SU-DHL-6 (cell line): ENCODE measurements around the gene DAZL.

ENCODE experiments used
- H2AFZ ChIP-seq: fragments of 200-600 bp; sonication (generic); 2 replicates; pipeline ENCODE4 v1.6.1; 2014; ENCODE audit warnings: low read depth, mild to moderate bottlenecking, moderate library complexity, mixed read lengths, antibody characterized with exemption, low read length; ENCODE audit not compliant: severe bottlenecking
- H3F3A ChIP-seq: fragments of 200-600 bp; shearing (Covaris generic); 2 replicates; pipeline ENCODE4 v1.6.0; 2016; ENCODE audit warnings: antibody characterized with exemption, mild to moderate bottlenecking; ENCODE audit not compliant: insufficient read depth
- H3K27ac ChIP-seq: fragments of 200-600 bp; sonication (generic); 2 replicates; pipeline ENCODE4 v1.5.1; 2016; ENCODE audit warnings: low read depth, mild to moderate bottlenecking, low read length, moderate library complexity, mixed read lengths
- H3K27me3 ChIP-seq: fragments of 200-600 bp; sonication (generic), shearing (Covaris generic); 2 replicates; pipeline ENCODE4 v1.6.0; 2014; ENCODE audit warnings: mild to moderate bottlenecking, low read length
- H3K36me3 ChIP-seq: fragments of 200-600 bp; sonication (generic); 2 replicates; pipeline ENCODE4 v1.6.1; 2014; ENCODE audit warnings: mild to moderate bottlenecking, low read length, mixed read lengths
- H3K4me2 ChIP-seq: fragments of 300-600, 200-600 bp; shearing (Covaris generic), sonication (generic); 2 replicates; pipeline ENCODE4 v1.6.0; 2014; ENCODE audit warnings: low read length, low read depth, mild to moderate bottlenecking; ENCODE audit not compliant: poor library complexity, severe bottlenecking
- H3K4me3 ChIP-seq: fragments of 200-600 bp; sonication (generic); 2 replicates; pipeline ENCODE4 v1.5.1; 2014; ENCODE audit warnings: antibody characterized with exemption, low read length, mild to moderate bottlenecking, mixed read lengths; ENCODE audit not compliant: insufficient read depth, poor library complexity, severe bottlenecking
- H3K79me2 ChIP-seq: fragments of 200-600 bp; sonication (generic); 2 replicates; pipeline ENCODE4 v1.6.1; 2014; ENCODE audit warnings: mild to moderate bottlenecking, low read length, moderate library complexity; ENCODE audit not compliant: insufficient read depth
- H3K9ac ChIP-seq: fragments of 200-600 bp; sonication (generic); 2 replicates; pipeline ENCODE4 v1.7.0; 2014; ENCODE audit warnings: mild to moderate bottlenecking, low read length
- H3K9me2 ChIP-seq: fragments of 200-600 bp; sonication (generic); replicated peaks from 2 replicates; pipeline ENCODE4 v1.6.1; 2014; ENCODE audit warnings: low read length; ENCODE audit not compliant: insufficient read depth
- H3K9me3 ChIP-seq: fragments of 200-600 bp; sonication (generic); 2 replicates; pipeline ENCODE4 v1.6.1; 2014; ENCODE audit warnings: low read length, mixed read lengths; ENCODE audit not compliant: insufficient read depth
- H4K20me1 ChIP-seq: fragments of 200-600 bp; sonication (generic); 2 replicates; pipeline ENCODE4 v1.6.1; 2014; ENCODE audit warnings: low read depth, mild to moderate bottlenecking, antibody characterized with exemption, low read length, moderate library complexity, mixed read lengths
- EZH2phosphoT487 ChIP-seq: fragments of 200-600 bp; sonication (generic), shearing (Covaris generic); conservative IDR thresholded peaks from 2 replicates; pipeline ENCODE4 v1.6.1; 2018; ENCODE audit warnings: mild to moderate bottlenecking, antibody characterized with exemption, low read length, moderate library complexity, mixed read lengths
- TF ChIP-seq, protein P1 (sequence below): fragments of 200-600 bp; sonication (generic); IDR thresholded peaks from one replicate; pipeline ENCODE4 v1.5.1; 2017; ENCODE audit warnings: antibody characterized with exemption, mild to moderate bottlenecking, low read length, moderate library complexity; ENCODE audit not compliant: insufficient read depth, poor library complexity, severe bottlenecking

Gene DAZL

DNA sequence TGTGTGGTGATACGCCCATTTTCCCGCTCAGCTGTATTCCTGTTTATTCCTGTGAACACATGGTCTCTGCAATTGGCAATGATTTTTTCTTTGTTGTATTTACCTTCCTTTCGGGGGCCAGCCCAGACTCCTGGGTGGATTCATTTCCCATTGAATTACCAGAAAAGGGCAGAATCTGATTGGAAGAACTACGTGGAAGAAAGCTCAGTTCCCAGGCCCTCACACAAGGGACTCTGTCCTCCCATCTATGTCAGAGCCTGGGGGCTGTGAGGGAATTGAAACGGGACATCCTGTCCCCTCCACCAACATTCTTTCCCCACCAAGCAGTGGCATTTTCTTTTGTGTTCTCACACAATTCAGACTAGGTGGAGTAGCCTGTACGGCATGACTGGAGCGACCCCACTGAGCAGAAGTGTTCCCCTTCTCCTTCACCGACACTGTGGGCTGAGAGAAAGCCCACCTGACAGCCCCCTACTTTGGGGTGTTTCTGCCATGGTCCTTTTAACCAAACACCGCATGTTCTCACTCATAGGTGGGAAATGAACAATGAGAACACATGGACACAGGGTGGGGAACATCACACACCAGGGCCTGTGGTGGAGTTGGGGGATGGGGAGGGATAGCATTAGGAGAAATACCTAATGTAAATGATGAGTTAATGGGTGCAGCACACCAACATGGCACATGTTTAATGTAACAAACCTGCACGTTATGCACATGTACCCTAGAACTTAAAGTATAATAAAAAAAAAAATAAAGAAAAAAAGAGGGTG, 59.6 kb downstream of the DAZL start:
- Histone ChIP-seq H3K27ac (no peak overlapping the region), H3F3A (no peaks in the 10 kb centered on the region), H3K79me2 (no peaks in the 10 kb centered on the region), H3K4me3 (no peak overlapping the region), H2AFZ (no peak overlapping the region), H3K9ac (no peak overlapping the region), H3K36me3 (no peaks in the 10 kb centered on the region), H3K4me2 (no peak overlapping the region), H3K9me2 (no peaks in the 10 kb centered on the region), H4K20me1 (no peaks in the 10 kb centered on the region), H3K27me3 (no peaks in the 10 kb centered on the region), H3K9me3 (no peaks in the 10 kb centered on the region)
- no peak for TF ChIP-seq EZH2phosphoT487
- TF ChIP-seq, protein P1, sequence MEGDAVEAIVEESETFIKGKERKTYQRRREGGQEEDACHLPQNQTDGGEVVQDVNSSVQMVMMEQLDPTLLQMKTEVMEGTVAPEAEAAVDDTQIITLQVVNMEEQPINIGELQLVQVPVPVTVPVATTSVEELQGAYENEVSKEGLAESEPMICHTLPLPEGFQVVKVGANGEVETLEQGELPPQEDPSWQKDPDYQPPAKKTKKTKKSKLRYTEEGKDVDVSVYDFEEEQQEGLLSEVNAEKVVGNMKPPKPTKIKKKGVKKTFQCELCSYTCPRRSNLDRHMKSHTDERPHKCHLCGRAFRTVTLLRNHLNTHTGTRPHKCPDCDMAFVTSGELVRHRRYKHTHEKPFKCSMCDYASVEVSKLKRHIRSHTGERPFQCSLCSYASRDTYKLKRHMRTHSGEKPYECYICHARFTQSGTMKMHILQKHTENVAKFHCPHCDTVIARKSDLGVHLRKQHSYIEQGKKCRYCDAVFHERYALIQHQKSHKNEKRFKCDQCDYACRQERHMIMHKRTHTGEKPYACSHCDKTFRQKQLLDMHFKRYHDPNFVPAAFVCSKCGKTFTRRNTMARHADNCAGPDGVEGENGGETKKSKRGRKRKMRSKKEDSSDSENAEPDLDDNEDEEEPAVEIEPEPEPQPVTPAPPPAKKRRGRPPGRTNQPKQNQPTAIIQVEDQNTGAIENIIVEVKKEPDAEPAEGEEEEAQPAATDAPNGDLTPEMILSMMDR: no peak

DNA sequence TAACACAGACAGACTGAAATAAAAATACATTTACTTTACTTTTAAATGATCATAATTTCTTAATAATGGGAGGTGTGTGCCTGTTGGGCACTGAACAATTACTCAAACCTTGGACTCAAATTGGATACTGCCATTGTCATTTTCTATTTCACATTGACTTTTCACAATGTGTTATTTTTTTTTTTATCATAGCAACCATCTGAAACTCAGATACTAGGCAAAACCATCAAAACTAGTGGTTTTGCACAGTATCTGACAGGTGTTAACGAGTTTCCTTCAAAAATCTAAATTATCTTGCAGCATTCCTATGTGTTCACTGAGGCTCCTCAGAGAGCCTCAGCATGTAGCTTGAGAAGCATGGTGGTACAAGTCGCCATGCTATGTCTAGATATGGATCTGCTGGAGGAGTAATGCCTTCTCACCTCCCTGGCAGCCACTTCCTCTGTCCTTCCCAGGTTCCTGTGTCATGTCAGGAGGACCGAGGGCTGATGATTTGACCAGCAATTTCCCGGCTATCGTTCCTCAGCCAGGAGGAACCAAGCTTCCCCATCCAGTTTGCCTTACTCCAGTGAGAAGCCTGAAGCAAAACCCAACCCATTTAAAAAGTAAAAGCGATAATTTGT, 61.9 kb downstream of the DAZL start:
- TF ChIP-seq, protein P1: no peak
- TF ChIP-seq EZH2phosphoT487: no peak
- H3K9ac ChIP-seq: no peak overlapping the region
- no peaks in the 10 kb centered on the region for H3F3A ChIP-seq

DNA sequence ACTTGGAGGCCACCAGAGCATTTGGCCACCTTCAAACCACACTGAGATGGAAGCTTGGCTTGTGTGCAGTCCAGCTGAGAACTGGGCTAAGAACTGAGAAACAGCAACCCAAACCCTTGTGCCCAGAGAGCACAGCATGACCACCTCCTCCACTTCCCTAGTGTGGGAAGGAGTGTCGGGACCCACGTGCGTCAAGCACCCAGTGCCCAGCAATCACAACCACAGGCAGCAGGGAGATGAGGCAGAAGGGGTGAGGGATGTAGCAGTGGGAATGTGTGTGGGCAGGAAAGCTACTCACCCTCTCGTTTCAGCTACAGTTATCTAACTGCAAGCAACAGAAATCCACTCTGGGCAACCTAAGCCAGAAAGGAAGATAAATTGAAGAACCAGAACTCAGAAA, 66.7 kb downstream of the DAZL start:
- Histone ChIP-seq H3K4me2 (no peak overlapping the region), H3K9me3 (no peaks in the 10 kb centered on the region), H2AFZ (no peak overlapping the region), H3K79me2 (no peaks in the 10 kb centered on the region), H3K27me3 (no peaks in the 10 kb centered on the region), H3K27ac (no peak overlapping the region), H3K9ac (no peak overlapping the region), H4K20me1 (no peaks in the 10 kb centered on the region), H3K4me3 (no peak overlapping the region), H3K36me3 (no peaks in the 10 kb centered on the region), H3F3A (no peaks in the 10 kb centered on the region), H3K9me2 (no peaks in the 10 kb centered on the region)
- TF ChIP-seq, protein P1: no peak
- TF ChIP-seq EZH2phosphoT487: no peak

More for the DNA sequence above, 61.9 kb downstream of the DAZL start:
- H3K9me3 ChIP-seq: no peaks in the 10 kb centered on the region
- H4K20me1 ChIP-seq: no peaks in the 10 kb centered on the region
- H3K4me3 ChIP-seq: no peak overlapping the region
- H3K27ac ChIP-seq: no peak overlapping the region
- H3K9me2 ChIP-seq: no peaks in the 10 kb centered on the region
- H3K36me3 ChIP-seq: no peaks in the 10 kb centered on the region
- no peaks in the 10 kb centered on the region for H3K27me3 ChIP-seq
- no peaks in the 10 kb centered on the region for H3K79me2 ChIP-seq
- no peak overlapping the region for H3K4me2 ChIP-seq
- no peak overlapping the region for H2AFZ ChIP-seq
